DND-41 (cell line): ENCODE results near the gene PTPRN2.

Source experiments
- ATAC-seq: fragments of 200-7000 bp; cut with Tn5 transposase; 3 replicates; pipeline ENCODE4 v1.9.1; 2021; ENCODE audit warnings: low read depth; ENCODE audit not compliant: insufficient read depth
- DNase-seq: peaks from one replicate; pipeline ENCODE4 v3.0.0-alpha.2; 2020
- H2AFZ ChIP-seq: 2 replicates; pipeline ENCODE4 v1.6.0; 2012; ENCODE audit warnings: low read depth, low read length
- H3K27ac ChIP-seq: 2 replicates; pipeline ENCODE4 v1.5.1; 2012; ENCODE audit warnings: low read length, inconsistent platforms
- H3K27me3 ChIP-seq: fragments of 200-600 bp; sonication (generic); 2 replicates; pipeline ENCODE4 v1.6.0; 2012; ENCODE audit warnings: low read length, mild to moderate bottlenecking, inconsistent platforms; ENCODE audit not compliant: insufficient read depth, poor library complexity
- H3K36me3 ChIP-seq: 2 replicates; pipeline ENCODE4 v1.5.1; 2012; ENCODE audit warnings: low read length, inconsistent platforms; ENCODE audit not compliant: insufficient read depth
- H3K4me1 ChIP-seq: 2 replicates; pipeline ENCODE4 v1.5.1; 2012; ENCODE audit warnings: mild to moderate bottlenecking, low read length; ENCODE audit not compliant: insufficient read depth
- H3K4me2 ChIP-seq: 2 replicates; pipeline ENCODE4 v1.6.0; 2012; ENCODE audit warnings: mild to moderate bottlenecking, moderate library complexity, low read length, inconsistent platforms; ENCODE audit not compliant: insufficient read depth
- H3K4me3 ChIP-seq, 2 experiments: fragments of 200-600 bp in 1 of 2; shearing (Covaris generic) in 1 of 2; 2 replicates each; pipeline ENCODE4 v1.5.1; 2012 to 2016; ENCODE audit warnings: inconsistent platforms in 2 of 2, low read length in 2 of 2, mild to moderate bottlenecking in 2 of 2, low read depth in 1 of 2, moderate library complexity in 1 of 2
- H3K79me2 ChIP-seq: 2 replicates; pipeline ENCODE4 v1.6.0; 2012; ENCODE audit warnings: low read length, inconsistent platforms; ENCODE audit not compliant: insufficient read depth
- H3K9ac ChIP-seq: 2 replicates; pipeline ENCODE4 v1.6.0; 2012; ENCODE audit warnings: low read depth, mild to moderate bottlenecking, inconsistent platforms, low read length, moderate library complexity
- H3K9me3 ChIP-seq: 2 replicates; pipeline ENCODE4 v1.5.1; 2012; ENCODE audit warnings: low read length, moderate library complexity, mild to moderate bottlenecking, inconsistent platforms; ENCODE audit not compliant: insufficient read depth, severe bottlenecking
- H4K20me1 ChIP-seq: 2 replicates; pipeline ENCODE4 v1.6.0; 2012; ENCODE audit warnings: low read length; ENCODE audit not compliant: insufficient read depth
- CTCF ChIP-seq: IDR thresholded peaks from 2 replicates; pipeline ENCODE4 v1.5.1; 2012; ENCODE audit warnings: borderline replicate concordance, low read length, moderate library complexity, mild to moderate bottlenecking; ENCODE audit not compliant: poor library complexity, severe bottlenecking; ENCODE audit errors: extremely low read depth
- EZH2 ChIP-seq: IDR thresholded peaks from 3 replicates; pipeline ENCODE4 v1.6.1; 2012; ENCODE audit warnings: borderline replicate concordance, low read depth, mild to moderate bottlenecking, moderate library complexity, low read length, inconsistent platforms; ENCODE audit not compliant: severe bottlenecking

The PTPRN2 gene

GRCh38 chr7:158550886-158551452 is 36.7 kb downstream of the PTPRN2 start:
- ATAC-seq (no peak), DNase-seq (no peak)

DNA sequence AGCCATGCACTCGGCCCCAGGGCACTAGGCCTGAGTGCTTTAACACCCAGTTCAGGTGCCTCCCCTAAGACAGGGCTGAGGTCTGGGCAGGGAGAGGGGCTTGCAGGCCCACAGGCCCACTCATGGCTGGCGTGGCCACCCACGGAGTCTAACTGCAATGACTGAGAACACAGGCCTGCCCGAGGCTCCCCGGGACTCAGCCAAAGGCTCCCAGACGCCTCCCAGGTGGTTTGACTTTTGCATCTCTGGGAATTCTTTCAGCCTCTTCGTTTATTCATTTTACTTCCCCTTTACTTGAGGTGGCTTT is 37.3 kb downstream of the PTPRN2 start:
- no peak for ATAC-seq
- Histone ChIP-seq H3K36me3 (no peaks in the 10 kb centered on the region), H3K9ac (no peak overlapping the region), H2AFZ (no peak overlapping the region), H3K79me2 (no peaks in the 10 kb centered on the region), H3K4me3 (no peak overlapping the region), H3K27me3 (no peaks in the 10 kb centered on the region), H3K4me1 (no peaks in the 10 kb centered on the region), H3K4me2 (no peak overlapping the region), H3K9me3 (no peaks in the 10 kb centered on the region), H3K27ac (no peak overlapping the region), H4K20me1 (no peaks in the 10 kb centered on the region; the same call in 1 of the 2 replicates)
- TF ChIP-seq CTCF (no peak), EZH2 (no peak)
- DNase-seq = no peak

More at GRCh38 chr7:158550886-158551452, 36.7 kb downstream of the PTPRN2 start:
- no peaks in the 10 kb centered on the region for H3K36me3 ChIP-seq
- TF ChIP-seq EZH2 (no peak), CTCF (no peak)
- H3K4me3 ChIP-seq = no peak overlapping the region
- no peaks in the 10 kb centered on the region; the same call in 1 of the 2 replicates for H4K20me1 ChIP-seq
- no peak overlapping the region for H3K27ac ChIP-seq
- H3K9ac ChIP-seq = no peak overlapping the region
- no peaks in the 10 kb centered on the region for H3K9me3 ChIP-seq
- H2AFZ ChIP-seq = no peak overlapping the region
- no peaks in the 10 kb centered on the region for H3K4me1 ChIP-seq
- H3K27me3 ChIP-seq = no peaks in the 10 kb centered on the region
- H3K4me2 ChIP-seq = no peak overlapping the region
- no peaks in the 10 kb centered on the region for H3K79me2 ChIP-seq

DNA sequence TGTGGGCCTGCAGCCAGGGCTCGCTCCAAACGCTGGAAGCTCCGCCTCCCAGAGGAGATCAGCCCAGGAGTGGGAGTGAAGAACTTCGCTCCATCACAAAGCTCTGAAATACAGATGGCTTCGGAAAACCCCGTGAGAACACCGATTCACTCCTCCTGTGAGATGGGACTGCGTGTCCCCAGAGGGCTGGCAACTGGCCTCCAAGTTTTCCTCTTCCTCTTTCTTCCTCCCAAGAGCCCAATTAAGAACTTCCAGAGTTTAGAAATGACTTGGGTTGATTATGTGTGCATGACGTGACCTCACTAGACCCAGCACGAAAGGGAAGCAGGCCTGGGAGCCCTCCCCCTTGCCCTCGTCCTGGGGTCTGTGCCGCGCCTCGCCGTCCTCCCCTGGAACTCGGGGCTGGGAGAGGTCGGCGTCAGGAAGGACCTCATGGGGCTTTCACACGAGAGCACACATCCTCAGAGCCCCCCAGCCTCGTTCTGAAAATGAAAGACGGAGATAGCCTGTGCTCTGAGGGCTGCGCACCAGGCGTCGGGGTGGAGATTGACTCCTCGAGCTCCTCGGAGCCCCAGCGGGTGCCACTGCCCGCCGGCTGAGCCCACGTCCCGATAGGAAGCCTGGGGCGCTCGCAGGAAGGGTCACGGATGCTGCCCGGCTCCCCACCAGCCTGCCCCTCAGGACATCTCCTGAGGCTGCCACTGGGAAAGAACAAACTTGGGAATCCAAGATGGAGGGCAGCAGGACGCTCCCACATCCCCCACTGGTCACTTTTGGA is 37.8 kb downstream of the PTPRN2 start:
- no peak for TF ChIP-seq EZH2
- TF ChIP-seq CTCF = no peak
- H3K36me3 ChIP-seq = no peaks in the 10 kb centered on the region
- H3K4me1 ChIP-seq = no peaks in the 10 kb centered on the region
- ATAC-seq = no peak
- H3K27me3 ChIP-seq = no peaks in the 10 kb centered on the region
- DNase-seq = no peak
- no peak overlapping the region for H3K4me2 ChIP-seq
- no peaks in the 10 kb centered on the region; the same call in 1 of the 2 replicates for H4K20me1 ChIP-seq
- no peak overlapping the region for H2AFZ ChIP-seq
- H3K4me3 ChIP-seq = no peak overlapping the region
- no peaks in the 10 kb centered on the region for H3K79me2 ChIP-seq
- H3K9me3 ChIP-seq = no peaks in the 10 kb centered on the region
- no peak overlapping the region for H3K27ac ChIP-seq
- no peak overlapping the region for H3K9ac ChIP-seq
